ENCODE results near the gene GAD1.
A peak's percentile ranks its signal among the peaks of the same experiment; 100 is the strongest.

GRCh38 chr2:170873035-170873692 is 56.5 kb downstream of the GAD1 start:
- TF ChIP-seq POLR2AphosphoS5 (IDR thresholded peaks at IDR 0.05; ENCODE audit: low read depth) (no peak), GABPA (IDR thresholded peaks at IDR 0.05; ENCODE audit: low read depth) (no peak)
- TF ChIP-seq, protein P1, sequence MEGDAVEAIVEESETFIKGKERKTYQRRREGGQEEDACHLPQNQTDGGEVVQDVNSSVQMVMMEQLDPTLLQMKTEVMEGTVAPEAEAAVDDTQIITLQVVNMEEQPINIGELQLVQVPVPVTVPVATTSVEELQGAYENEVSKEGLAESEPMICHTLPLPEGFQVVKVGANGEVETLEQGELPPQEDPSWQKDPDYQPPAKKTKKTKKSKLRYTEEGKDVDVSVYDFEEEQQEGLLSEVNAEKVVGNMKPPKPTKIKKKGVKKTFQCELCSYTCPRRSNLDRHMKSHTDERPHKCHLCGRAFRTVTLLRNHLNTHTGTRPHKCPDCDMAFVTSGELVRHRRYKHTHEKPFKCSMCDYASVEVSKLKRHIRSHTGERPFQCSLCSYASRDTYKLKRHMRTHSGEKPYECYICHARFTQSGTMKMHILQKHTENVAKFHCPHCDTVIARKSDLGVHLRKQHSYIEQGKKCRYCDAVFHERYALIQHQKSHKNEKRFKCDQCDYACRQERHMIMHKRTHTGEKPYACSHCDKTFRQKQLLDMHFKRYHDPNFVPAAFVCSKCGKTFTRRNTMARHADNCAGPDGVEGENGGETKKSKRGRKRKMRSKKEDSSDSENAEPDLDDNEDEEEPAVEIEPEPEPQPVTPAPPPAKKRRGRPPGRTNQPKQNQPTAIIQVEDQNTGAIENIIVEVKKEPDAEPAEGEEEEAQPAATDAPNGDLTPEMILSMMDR (IDR thresholded peaks at IDR 0.05; ENCODE audit: insufficient read depth, low read length), result peak; percentile 98
- TF ChIP-seq, protein P2, sequence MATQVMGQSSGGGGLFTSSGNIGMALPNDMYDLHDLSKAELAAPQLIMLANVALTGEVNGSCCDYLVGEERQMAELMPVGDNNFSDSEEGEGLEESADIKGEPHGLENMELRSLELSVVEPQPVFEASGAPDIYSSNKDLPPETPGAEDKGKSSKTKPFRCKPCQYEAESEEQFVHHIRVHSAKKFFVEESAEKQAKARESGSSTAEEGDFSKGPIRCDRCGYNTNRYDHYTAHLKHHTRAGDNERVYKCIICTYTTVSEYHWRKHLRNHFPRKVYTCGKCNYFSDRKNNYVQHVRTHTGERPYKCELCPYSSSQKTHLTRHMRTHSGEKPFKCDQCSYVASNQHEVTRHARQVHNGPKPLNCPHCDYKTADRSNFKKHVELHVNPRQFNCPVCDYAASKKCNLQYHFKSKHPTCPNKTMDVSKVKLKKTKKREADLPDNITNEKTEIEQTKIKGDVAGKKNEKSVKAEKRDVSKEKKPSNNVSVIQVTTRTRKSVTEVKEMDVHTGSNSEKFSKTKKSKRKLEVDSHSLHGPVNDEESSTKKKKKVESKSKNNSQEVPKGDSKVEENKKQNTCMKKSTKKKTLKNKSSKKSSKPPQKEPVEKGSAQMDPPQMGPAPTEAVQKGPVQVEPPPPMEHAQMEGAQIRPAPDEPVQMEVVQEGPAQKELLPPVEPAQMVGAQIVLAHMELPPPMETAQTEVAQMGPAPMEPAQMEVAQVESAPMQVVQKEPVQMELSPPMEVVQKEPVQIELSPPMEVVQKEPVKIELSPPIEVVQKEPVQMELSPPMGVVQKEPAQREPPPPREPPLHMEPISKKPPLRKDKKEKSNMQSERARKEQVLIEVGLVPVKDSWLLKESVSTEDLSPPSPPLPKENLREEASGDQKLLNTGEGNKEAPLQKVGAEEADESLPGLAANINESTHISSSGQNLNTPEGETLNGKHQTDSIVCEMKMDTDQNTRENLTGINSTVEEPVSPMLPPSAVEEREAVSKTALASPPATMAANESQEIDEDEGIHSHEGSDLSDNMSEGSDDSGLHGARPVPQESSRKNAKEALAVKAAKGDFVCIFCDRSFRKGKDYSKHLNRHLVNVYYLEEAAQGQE (IDR thresholded peaks at IDR 0.05; ENCODE audit: insufficient replicate concordance, low read depth), result no peak

Measured in HL-60 (cell line).